Muscle layer of colon (tissue), 2 donors: ENCODE data around the gene SVIL.
"Not testable (repeated sequence)": the region's sequence is repeated elsewhere in the genome, so short reads cannot be mapped to it uniquely, and the experiment has no call there.

ENCODE experiments used
- H3K27ac ChIP-seq: one replicate; pipeline ENCODE4 v1.7.0; 2013; ENCODE audit warnings: low read depth, mild to moderate bottlenecking, low read length, moderate library complexity
- H3K27me3 ChIP-seq, 2 donors: one replicate each; pipeline ENCODE4 v1.7.0; 2013; ENCODE audit warnings: low read length in 2 of 2, mild to moderate bottlenecking in 2 of 2; ENCODE audit not compliant: insufficient read depth in 2 of 2, control insufficient read depth in 1 of 2
- H3K36me3 ChIP-seq: one replicate; pipeline ENCODE4 v1.7.0; 2013; ENCODE audit warnings: mild to moderate bottlenecking, low read length; ENCODE audit not compliant: insufficient read depth
- H3K4me1 ChIP-seq: one replicate; pipeline ENCODE4 v1.7.0; 2013; ENCODE audit warnings: mild to moderate bottlenecking, low read length; ENCODE audit not compliant: insufficient read depth
- H3K4me3 ChIP-seq, 2 donors: one replicate each; pipeline ENCODE4 v1.7.0; 2013; ENCODE audit warnings: low read length in 2 of 2, low read depth in 1 of 2, mild to moderate bottlenecking in 1 of 2, moderate library complexity in 1 of 2
- H3K9ac ChIP-seq: one replicate; pipeline ENCODE4 v1.7.0; 2013; ENCODE audit warnings: low read length
- H3K9me3 ChIP-seq: one replicate; pipeline ENCODE4 v1.7.0; 2013; ENCODE audit warnings: mild to moderate bottlenecking, low read length
- donor health status: abdominal sarcoma.
- donor health status: Adenocarcinoma of cecum.

SVIL gene

DNA sequence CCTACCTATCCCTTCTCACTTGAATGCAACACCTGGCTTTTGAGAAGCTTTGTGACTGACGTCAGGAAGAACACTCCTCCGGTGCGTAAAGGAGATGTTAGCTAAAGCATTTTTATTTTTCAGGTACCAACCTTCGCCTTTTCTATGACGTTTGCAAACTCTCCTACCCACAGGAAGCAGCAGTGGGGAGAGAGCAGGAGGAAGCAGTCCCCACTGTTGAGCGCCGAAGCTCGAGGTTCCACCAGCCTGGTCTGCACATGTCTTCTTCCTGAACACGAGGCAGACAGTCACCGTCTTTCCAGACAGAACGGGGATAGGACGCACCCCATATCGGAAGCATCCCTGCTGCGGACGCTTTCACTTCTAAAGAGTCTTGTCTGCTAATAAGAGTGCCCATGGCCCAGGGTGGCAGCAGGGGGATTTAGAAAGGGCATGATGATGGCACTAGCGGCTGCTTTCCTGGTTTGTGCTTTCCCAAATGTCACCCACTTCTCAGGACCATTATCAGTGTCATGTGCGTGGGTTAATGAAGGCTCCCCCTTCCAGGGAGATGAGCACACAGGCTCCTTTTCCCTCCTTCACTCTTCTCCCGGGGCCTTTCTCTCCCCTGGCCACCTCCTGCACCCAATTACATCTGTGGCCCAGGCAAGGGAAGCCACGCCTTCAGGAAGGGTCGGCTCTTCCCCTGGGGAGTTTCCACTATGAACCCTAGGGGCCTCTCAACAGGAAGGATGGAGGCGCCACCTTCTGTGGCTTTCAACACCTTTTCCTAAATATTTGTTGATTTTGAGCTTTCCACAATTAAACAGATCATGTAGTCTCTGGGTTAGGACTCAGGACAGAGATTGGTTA is 147.5 kb downstream of the SVIL start:
- Histone ChIP-seq H3K36me3 (peaks cover 69% of the 10 kb centered on the region), H3K4me1 (peaks cover 44% of the 10 kb centered on the region)
- not testable (repeated sequence) for H3K27me3 ChIP-seq, H3K4me3 ChIP-seq, H3K27ac ChIP-seq, H3K9me3 ChIP-seq, H3K9ac ChIP-seq

- peaks cover 66% of the 10 kb centered on the region for H3K36me3 ChIP-seq
- H3K4me3 ChIP-seq = no peak overlapping the region
- H3K27me3 ChIP-seq = no peaks in the 10 kb centered on the region
- H3K9ac ChIP-seq = no peak overlapping the region
- H3K9me3 ChIP-seq = no peaks in the 10 kb centered on the region
- peak overlapping the region; percentile 32 for H3K27ac ChIP-seq
- H3K4me1 ChIP-seq = peaks cover 50% of the 10 kb centered on the region
These were observed 148.3 kb downstream of the SVIL start for GRCh38 chr10:29486433-29486832.

DNA sequence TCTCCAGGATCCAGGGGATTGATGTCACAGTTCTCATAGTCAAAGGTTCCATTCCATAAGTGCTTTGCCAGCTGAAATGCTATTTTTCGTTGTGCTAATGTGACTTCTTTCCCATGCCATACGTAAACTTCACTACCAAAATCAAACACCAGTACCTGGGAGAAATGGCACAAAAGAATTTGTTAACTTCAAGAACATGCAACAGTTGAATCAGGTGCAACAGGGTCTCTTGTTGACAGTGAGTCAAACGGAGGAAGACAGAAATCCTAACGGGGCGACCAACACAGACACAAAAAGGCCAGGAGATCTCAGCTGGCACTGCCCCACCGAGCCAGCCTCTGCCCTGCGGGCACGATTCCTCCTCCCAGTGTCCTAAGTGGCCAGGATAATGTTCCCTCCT is 150.1 kb downstream of the SVIL start:
- not testable (repeated sequence) for H3K9ac ChIP-seq, H3K9me3 ChIP-seq, H3K4me3 ChIP-seq, H3K27me3 ChIP-seq
- Histone ChIP-seq H3K27ac (peak overlapping the region; percentile 31), H3K36me3 (peaks cover 67% of the 10 kb centered on the region), H3K4me1 (peaks cover 65% of the 10 kb centered on the region)

GRCh38 chr10:29482591-29483431 is 152.0 kb downstream of the SVIL start:
- Histone ChIP-seq H3K36me3 (peaks cover 72% of the 10 kb centered on the region), H3K9ac (no peak overlapping the region), H3K4me3 (no peak overlapping the region), H3K27me3 (no peaks in the 10 kb centered on the region), H3K9me3 (no peaks in the 10 kb centered on the region), H3K4me1 (peaks cover 70% of the 10 kb centered on the region), H3K27ac (peak overlapping the region; percentile 78)

DNA sequence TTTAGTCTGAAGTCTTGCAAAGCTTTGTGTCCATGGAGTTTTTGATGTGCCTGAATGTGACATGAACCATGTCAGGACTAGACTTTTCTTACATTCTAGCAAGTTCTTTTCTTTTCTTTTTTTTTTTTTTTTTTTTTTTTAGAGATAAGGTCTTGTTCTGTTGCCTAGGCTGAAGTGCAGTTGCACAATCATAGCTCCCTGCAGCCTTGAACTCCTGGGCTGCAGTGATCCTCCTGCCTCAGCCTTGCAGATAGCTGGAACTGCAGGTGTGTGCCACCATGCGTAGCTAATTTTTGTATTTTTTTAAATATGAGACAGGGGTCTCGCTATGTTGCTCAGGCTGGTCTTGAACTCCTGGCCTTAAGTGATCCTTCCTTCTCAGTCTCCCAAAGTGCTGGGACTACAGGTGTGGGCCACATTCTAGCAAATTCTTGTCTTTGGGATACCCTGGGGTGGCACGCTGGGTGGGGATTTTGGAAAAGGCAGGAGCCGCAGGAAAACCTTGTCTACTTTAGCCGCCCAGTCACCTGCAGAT is 152.8 kb downstream of the SVIL start:
- Histone ChIP-seq H3K27ac (peak overlapping the region; percentile 78), H3K36me3 (peaks cover 71% of the 10 kb centered on the region), H3K4me3 (no peak overlapping the region), H3K9me3 (no peaks in the 10 kb centered on the region), H3K4me1 (peaks cover 79% of the 10 kb centered on the region), H3K9ac (no peak overlapping the region), H3K27me3 (no peaks in the 10 kb centered on the region)

DNA sequence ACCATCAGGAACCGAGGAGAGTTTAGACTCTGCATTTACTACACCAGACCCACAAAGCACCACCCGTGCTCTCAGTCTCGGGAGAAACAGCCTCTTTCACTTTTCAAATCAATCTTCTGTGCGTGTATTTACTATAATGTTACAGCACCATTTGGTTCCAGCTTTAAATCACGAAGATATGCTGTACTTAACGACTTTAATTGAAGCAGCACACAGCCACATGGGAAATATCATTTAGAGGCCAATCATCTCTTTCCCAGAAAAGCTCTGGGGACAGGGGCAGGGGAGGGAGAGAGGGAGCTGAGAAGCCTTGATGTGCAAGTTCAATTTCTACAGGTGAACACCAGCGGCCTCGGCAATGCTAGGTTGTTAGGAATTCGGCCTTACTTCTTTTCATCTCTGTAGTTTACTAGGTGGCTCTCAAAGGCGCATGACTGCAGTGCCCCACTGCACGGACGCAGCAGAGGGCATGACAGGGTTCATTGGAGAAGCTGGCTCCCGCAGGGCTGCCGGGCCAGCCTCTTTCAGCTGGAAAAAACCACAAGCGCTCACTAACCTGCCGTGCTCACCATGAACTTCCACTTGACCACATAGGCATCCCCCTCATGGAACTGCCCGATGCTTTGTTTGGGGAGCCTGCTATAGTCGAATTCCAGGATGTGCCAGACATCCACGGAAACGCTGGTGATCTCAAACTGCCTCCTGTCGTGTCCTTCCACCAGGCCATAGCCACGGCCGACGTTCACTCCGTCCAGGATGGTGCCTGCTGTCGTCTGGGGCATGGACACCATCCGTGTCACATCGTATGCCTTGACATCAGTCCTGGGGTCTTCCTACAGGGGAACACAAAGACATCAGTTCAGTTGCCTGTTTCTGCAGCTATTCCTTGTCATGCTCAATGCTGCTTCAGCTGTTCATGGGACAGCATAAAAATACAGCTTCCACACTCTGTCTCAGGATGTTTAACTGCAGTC is 154.5 kb downstream of the SVIL start:
- Histone ChIP-seq H3K9ac (no peak overlapping the region), H3K27ac (peak overlapping the region; percentile 54), H3K4me3 (no peak overlapping the region), H3K9me3 (no peaks in the 10 kb centered on the region), H3K4me1 (peaks cover 68% of the 10 kb centered on the region), H3K36me3 (peaks cover 70% of the 10 kb centered on the region), H3K27me3 (no peaks in the 10 kb centered on the region)

DNA sequence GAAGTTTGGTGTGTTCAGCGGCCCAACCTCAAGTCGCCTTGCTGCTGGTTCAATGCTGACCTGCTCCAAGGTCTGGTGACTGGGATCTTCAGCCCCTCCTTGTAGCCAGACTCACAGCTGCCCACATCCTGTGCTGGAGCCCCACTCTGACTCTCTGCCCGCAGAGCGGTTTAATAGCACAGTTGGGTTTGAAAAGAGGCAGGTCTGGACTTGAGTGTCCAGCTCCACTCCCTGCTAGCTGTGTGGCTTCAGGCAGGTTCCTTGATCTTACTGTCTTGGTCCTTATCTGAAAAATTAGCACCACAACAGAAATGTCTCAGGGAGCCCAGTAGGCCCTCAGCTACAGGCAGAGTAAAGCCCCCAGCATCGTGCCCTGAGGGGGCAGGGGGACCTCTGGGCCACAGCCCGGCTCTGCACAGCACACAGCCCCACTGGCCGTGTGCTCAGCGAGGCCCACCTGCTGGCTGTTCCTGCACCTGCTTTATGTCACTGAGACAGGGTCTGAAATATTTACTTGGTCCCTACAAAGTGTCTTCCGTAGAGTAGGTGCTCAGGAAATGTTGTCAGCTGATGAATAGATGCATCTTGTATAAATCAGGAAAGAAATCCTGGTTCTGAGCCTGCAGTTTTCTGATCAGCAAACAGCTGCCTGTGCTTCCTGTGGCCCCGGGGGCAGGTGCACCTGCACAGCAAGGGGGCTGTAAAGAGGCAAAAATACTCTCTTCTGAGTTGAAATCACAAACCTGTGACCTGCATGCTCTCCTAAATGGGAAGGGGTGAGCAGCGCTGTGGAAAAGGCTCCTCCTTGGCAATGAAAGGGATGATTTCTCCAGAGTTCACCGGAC is 155.5 kb downstream of the SVIL start:
- H3K9ac ChIP-seq = no peak overlapping the region
- H3K9me3 ChIP-seq = no peaks in the 10 kb centered on the region
- peaks cover 64% of the 10 kb centered on the region for H3K4me1 ChIP-seq
- no peaks in the 10 kb centered on the region for H3K27me3 ChIP-seq
- peaks cover 71% of the 10 kb centered on the region for H3K36me3 ChIP-seq
- peak overlapping the region; percentile 35 for H3K27ac ChIP-seq
- H3K4me3 ChIP-seq = no peak overlapping the region

DNA sequence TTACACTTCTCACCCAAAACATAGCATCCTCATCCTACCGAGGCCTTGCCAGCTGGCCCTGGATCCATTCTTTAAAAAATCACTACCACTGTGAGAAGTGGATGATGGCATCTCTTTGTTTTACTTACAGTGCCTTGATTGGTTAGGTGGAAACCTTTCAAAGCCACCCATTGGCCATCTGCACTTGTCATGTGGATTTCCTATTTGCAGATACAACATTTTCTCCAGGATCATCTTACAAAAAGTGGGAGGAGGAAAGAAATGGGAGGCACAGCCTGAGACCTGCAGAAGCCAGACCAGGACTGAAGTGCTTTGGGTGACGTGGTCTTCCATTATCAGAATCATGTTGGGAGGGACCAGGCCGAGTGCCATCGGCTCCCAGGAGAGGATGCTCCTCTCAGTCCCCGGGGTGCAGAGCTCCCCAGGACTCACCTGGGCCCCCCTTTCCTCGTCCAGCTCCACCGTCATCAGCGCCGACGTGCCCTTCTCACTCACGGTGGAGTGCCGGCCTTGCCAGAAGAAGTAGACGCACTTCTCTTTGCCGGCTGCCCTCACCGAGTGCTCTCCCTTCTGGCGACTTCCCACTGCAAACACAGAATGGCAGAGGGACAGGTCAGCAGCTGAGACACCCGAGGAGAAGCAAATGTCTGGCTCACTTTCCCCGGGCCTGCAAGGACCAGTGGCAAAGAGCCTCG is 161.2 kb downstream of the SVIL start:
- H3K9me3 ChIP-seq = no peaks in the 10 kb centered on the region
- peaks cover 48% of the 10 kb centered on the region for H3K4me1 ChIP-seq
- H3K27ac ChIP-seq = peak overlapping the region; percentile 32
- no peaks in the 10 kb centered on the region for H3K27me3 ChIP-seq
- no peak overlapping the region for H3K4me3 ChIP-seq
- no peak overlapping the region for H3K9ac ChIP-seq
- H3K36me3 ChIP-seq = peaks cover 88% of the 10 kb centered on the region

- no peak overlapping the region for H3K9ac ChIP-seq
These were observed 161.7 kb downstream of the SVIL start for GRCh38 chr10:29473087-29473356.

More at GRCh38 chr10:29473087-29473356, 161.7 kb downstream of the SVIL start:
- H3K9me3 ChIP-seq = no peaks in the 10 kb centered on the region
- peaks cover 43% of the 10 kb centered on the region for H3K4me1 ChIP-seq
- peaks cover 86% of the 10 kb centered on the region for H3K36me3 ChIP-seq
- H3K27me3 ChIP-seq = no peaks in the 10 kb centered on the region
- H3K27ac ChIP-seq = no peak overlapping the region
- H3K4me3 ChIP-seq = no peak overlapping the region
